ENCODE data around the gene GPX3. TPM values are rescaled to one million over a fixed set of nuclear protein-coding genes. Genes with fewer than 3 reads are reported as not detected.

Gene GPX3
- polyA plus RNA-seq, 1 of the 3 experiments (the other 2 are of a cell fraction) = 3.2 TPM

GRCh38 chr5:151037561-151038411 lies 17.4 kb downstream of the GPX3 start (continued):
- TF ChIP-seq, protein P1, sequence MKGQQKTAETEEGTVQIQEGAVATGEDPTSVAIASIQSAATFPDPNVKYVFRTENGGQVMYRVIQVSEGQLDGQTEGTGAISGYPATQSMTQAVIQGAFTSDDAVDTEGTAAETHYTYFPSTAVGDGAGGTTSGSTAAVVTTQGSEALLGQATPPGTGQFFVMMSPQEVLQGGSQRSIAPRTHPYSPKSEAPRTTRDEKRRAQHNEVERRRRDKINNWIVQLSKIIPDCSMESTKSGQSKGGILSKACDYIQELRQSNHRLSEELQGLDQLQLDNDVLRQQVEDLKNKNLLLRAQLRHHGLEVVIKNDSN (IDR thresholded peaks at IDR 0.05; ENCODE audit: borderline replicate concordance, low read depth) = no peak
- TF ChIP-seq RXRA (IDR thresholded peaks at IDR 0.05; ENCODE audit: borderline replicate concordance, low read depth) (no peak), MEF2A (IDR thresholded peaks at IDR 0.05; ENCODE audit: borderline replicate concordance, low read depth) (no peak), SMC3 (IDR thresholded peaks at IDR 0.05; ENCODE audit: low read depth, low read length) (no peak), TCF12 (IDR thresholded peaks at IDR 0.05) (peak; percentile 18; the same call in 1 of the 2 replicates), NRF1 (IDR thresholded peaks at IDR 0.05; ENCODE audit: low read depth, low read length) (no peak), RAD21 (IDR thresholded peaks at IDR 0.05; ENCODE audit: low read length) (no peak), CHD2 (IDR thresholded peaks at IDR 0.05; ENCODE audit: low read length, partially characterized antibody) (no peak), JUND (IDR thresholded peaks at IDR 0.05) (0 out of 2 replicates have a peak, but pooled peaks have one; percentile 27), POLR2AphosphoS5 (IDR thresholded peaks at IDR 0.05; ENCODE audit: low read depth, low read length) (no peak), ELF1 (IDR thresholded peaks at IDR 0.05) (no peak), TEAD4 (IDR thresholded peaks at IDR 0.05; ENCODE audit: borderline replicate concordance, insufficient read depth) (no peak), EP300 (IDR thresholded peaks at IDR 0.05; ENCODE audit: borderline replicate concordance in 1 of 2, low read depth in 1 of 2, low read length in 1 of 2) (no peak), GATA2 (CRISPR knock-in tag; IDR thresholded peaks at IDR 0.05) (no peak), RFX5 (IDR thresholded peaks at IDR 0.05; ENCODE audit: low read length) (no peak)

DNA sequence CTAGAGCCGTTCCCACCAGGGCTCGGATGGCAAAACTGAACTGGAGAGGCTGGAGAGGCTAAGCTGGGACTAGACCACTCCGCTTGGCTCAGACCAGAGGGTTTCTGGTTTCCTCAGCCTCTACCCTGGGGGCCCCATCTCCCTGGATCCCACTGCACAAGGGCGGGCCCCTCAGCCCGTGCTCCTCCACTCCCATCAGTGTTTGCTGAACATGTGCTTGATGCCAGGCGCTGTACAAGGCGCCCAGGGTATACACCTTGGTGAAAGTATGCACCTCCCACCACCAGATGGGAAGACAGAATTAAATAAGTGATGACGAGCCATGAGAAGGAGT lies 18.0 kb downstream of the GPX3 start:
- no peak for DNase-seq
- no peak overlapping the region for H3K9ac ChIP-seq
- no peaks in the 10 kb centered on the region for H3K9me2 ChIP-seq
- 88% methylated on average over 7 of the region's 8 CpGs for WGBS (ENCODE audit: low lambda C conversion rate)
- H3K27me3 ChIP-seq (ENCODE audit: insufficient read depth) = no peaks in the 10 kb centered on the region
- H3K9me3 ChIP-seq = no peaks in the 10 kb centered on the region
- no peaks in the 10 kb centered on the region for H4K20me1 ChIP-seq (ENCODE audit: insufficient read depth)
- H3K4me1 ChIP-seq (ENCODE audit: control insufficient read depth in 1 of 2, insufficient read depth in 2 of 2, low read depth in 1 of 2, low read length in 1 of 2) = peaks cover 0 to 26% of the 10 kb centered on the region in 2 experiments; a peak in 2 of 4 replicates
- H3K4me3 ChIP-seq (ENCODE audit: low read depth in 2 of 2, low read length in 1 of 2) = no peak overlapping the region
- H3K4me2 ChIP-seq = peak overlapping the region; percentile 60
- peak overlapping the region in 1 of 2 experiments; percentile 69; a peak in 2 of 4 replicates for H3K27ac ChIP-seq (ENCODE audit: low read depth in 2 of 2, low read length in 1 of 2)
- no peak overlapping the region for H2AFZ ChIP-seq (ENCODE audit: low read depth)
- no peaks in the 10 kb centered on the region for H3K79me2 ChIP-seq (ENCODE audit: insufficient read depth)
- ChIA-PET CTCF (interaction anchor here (1.7 to 9.6 kb wide), 3 partner anchors 11 to 88 kb away, joined by 6 to 93 read pairs (median 12); no protein-coding TSS in a partner anchor), POLR2A (interaction anchor here (0.6 kb wide), 1 partner anchor 80 kb away, joined by 3 read pairs; no protein-coding TSS in a partner anchor)
- H3K36me3 ChIP-seq (replicated peaks in 1 of 2; ENCODE audit: control insufficient read depth in 1 of 2, insufficient read depth in 2 of 2, low read length in 1 of 2) = peaks cover 28 to 57% of the 10 kb centered on the region in 2 experiments
- H3F3A ChIP-seq (replicated peaks; ENCODE audit: insufficient read depth) = peaks cover 18% of the 10 kb centered on the region
- TF ChIP-seq, protein P2, sequence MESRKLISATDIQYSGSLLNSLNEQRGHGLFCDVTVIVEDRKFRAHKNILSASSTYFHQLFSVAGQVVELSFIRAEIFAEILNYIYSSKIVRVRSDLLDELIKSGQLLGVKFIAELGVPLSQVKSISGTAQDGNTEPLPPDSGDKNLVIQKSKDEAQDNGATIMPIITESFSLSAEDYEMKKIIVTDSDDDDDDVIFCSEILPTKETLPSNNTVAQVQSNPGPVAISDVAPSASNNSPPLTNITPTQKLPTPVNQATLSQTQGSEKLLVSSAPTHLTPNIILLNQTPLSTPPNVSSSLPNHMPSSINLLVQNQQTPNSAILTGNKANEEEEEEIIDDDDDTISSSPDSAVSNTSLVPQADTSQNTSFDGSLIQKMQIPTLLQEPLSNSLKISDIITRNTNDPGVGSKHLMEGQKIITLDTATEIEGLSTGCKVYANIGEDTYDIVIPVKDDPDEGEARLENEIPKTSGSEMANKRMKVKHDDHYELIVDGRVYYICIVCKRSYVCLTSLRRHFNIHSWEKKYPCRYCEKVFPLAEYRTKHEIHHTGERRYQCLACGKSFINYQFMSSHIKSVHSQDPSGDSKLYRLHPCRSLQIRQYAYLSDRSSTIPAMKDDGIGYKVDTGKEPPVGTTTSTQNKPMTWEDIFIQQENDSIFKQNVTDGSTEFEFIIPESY (IDR thresholded peaks at IDR 0.05; ENCODE audit: borderline replicate concordance, low read depth) = no peak
- TF ChIP-seq IRF3 (IDR thresholded peaks at IDR 0.05; ENCODE audit: low read depth, low read length) (no peak), MXI1 (IDR thresholded peaks at IDR 0.05; ENCODE audit: low read depth, low read length) (no peak), RAD21 (IDR thresholded peaks at IDR 0.05; ENCODE audit: low read length) (no peak), RXRA (IDR thresholded peaks at IDR 0.05; ENCODE audit: borderline replicate concordance, low read depth) (no peak), SMC3 (IDR thresholded peaks at IDR 0.05; ENCODE audit: low read depth, low read length) (no peak), RCOR1 (IDR thresholded peaks at IDR 0.05; ENCODE audit: low read length) (no peak), EP300 (IDR thresholded peaks at IDR 0.05; ENCODE audit: borderline replicate concordance in 1 of 2, low read depth in 1 of 2, low read length in 1 of 2) (no peak), NFIC (IDR thresholded peaks at IDR 0.05; ENCODE audit: borderline replicate concordance) (no peak), MEF2A (IDR thresholded peaks at IDR 0.05; ENCODE audit: borderline replicate concordance, low read depth) (no peak), GABPA (IDR thresholded peaks at IDR 0.05; ENCODE audit: low read depth) (no peak), FOXM1 (IDR thresholded peaks at IDR 0.05; ENCODE audit: low read depth) (no peak), JUND (IDR thresholded peaks at IDR 0.05) (no peak), YY1 (IDR thresholded peaks at IDR 0.05; ENCODE audit: low read depth) (no peak), EZH2phosphoT487 (IDR thresholded peaks at IDR 0.05; ENCODE audit: borderline replicate concordance, low read depth) (no peak), TAF1 (IDR thresholded peaks at IDR 0.05; ENCODE audit: borderline replicate concordance, low read depth, low read length) (no peak), FOSL2 (IDR thresholded peaks at IDR 0.05; ENCODE audit: borderline replicate concordance, low read depth) (no peak)
- TF ChIP-seq, protein P3, sequence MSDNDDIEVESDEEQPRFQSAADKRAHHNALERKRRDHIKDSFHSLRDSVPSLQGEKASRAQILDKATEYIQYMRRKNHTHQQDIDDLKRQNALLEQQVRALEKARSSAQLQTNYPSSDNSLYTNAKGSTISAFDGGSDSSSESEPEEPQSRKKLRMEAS (IDR thresholded peaks at IDR 0.05; ENCODE audit: low read depth) = no peak
